GM19035 (cell line): Measurements from ENCODE around the gene ABCA5.
A peak's percentile ranks its signal among the peaks of the same experiment; 100 is the strongest.

Experiments
- ATAC-seq: cut with Tn5 transposase; IDR thresholded peaks from one replicate; pipeline ENCODE4 v1.9.1; 2021; ENCODE audit not compliant: unreplicated experiment

Gene ABCA5

GRCh38 chr17:69267219-69267618 lies 59.7 kb downstream of the ABCA5 start:
- ATAC-seq: no peak

- no peak for ATAC-seq
These were observed 61.1 kb downstream of the ABCA5 start for GRCh38 chr17:69265873-69266272.

- no peak for ATAC-seq
These were observed 72.7 kb downstream of the ABCA5 start for GRCh38 chr17:69254187-69254586.

GRCh38 chr17:69250641-69251040 lies 76.3 kb downstream of the ABCA5 start:
- ATAC-seq: no peak

- ATAC-seq: peak; percentile 55
These were observed 80.1 kb downstream of the ABCA5 start for GRCh38 chr17:69246726-69247375.

- no peak for ATAC-seq
These were observed 80.7 kb downstream of the ABCA5 start for GRCh38 chr17:69246202-69246601.

GRCh38 chr17:69245617-69246016 lies 81.3 kb downstream of the ABCA5 start:
- no peak for ATAC-seq

- ATAC-seq: no peak
These were observed 87.0 kb downstream of the ABCA5 start for GRCh38 chr17:69239611-69240600.

GRCh38 chr17:69236946-69237345 lies 90.0 kb downstream of the ABCA5 start:
- ATAC-seq: no peak

- no peak for ATAC-seq
These were observed 90.5 kb downstream of the ABCA5 start for GRCh38 chr17:69236464-69236863.

- ATAC-seq: peak; percentile 92
These were observed 91.4 kb downstream of the ABCA5 start for GRCh38 chr17:69235338-69236058.

- ATAC-seq: no peak
These were observed 94.3 kb downstream of the ABCA5 start for GRCh38 chr17:69232650-69233049.

- no peak for ATAC-seq
These were observed 95.4 kb downstream of the ABCA5 start for GRCh38 chr17:69231521-69231920.

- ATAC-seq: no peak
These were observed 96.0 kb downstream of the ABCA5 start for GRCh38 chr17:69230939-69231338.

- no peak for ATAC-seq
These were observed 98.4 kb downstream of the ABCA5 start, which contains the start of gene ABCA10 for GRCh38 chr17:69228576-69228975. TSS of gene ABCA10 (minus strand) at chr17:69228824. CDS start at chr17:69225358, 3,466 bp downstream.

GRCh38 chr17:69228018-69228417 lies 98.9 kb downstream of the ABCA5 start:
- ATAC-seq: no peak

- ATAC-seq: no peak
These were observed 99.4 kb downstream of the ABCA5 start for GRCh38 chr17:69227541-69227940.

GRCh38 chr17:69223809-69224208 lies 103.1 kb downstream of the ABCA5 start:
- peak; percentile 76 for ATAC-seq

GRCh38 chr17:69222707-69223258 lies 104.2 kb downstream of the ABCA5 start:
- ATAC-seq: no peak

GRCh38 chr17:69220098-69220497 lies 106.8 kb downstream of the ABCA5 start:
- no peak for ATAC-seq

GRCh38 chr17:69218986-69219385 lies 107.9 kb downstream of the ABCA5 start:
- no peak for ATAC-seq
